ENCODE data around the gene ZRANB3.

DNA sequence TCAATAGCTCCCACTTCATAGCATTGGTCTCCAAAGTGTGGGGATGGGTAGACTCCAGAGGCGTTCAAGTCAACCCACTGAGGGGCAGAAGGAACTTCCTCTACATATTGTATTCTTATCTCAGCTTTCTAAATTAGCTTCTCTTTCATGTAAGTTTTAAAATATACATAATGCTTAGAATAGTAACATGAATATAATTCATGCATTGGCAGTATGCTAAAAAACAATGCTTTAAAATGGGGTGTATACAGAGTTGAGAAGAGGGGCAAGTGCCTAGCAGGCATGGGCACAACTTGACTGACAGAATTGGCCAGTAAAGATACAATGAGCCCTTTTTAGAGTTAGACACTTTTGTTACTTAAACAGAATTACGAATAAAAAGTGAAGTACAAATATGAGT is 212.2 kb downstream of the ZRANB3 start:
- TF ChIP-seq POLR2A (IDR thresholded peaks at IDR 0.05; ENCODE audit: low read length) (no peak), GATA1 (IDR thresholded peaks at IDR 0.05; ENCODE audit: low read depth, low read length) (no peak)
